NCI-H1694 treated with DMSO at 0.1 percent for 48 hours (cell line): Measurements from ENCODE around the gene RRP1B.
"Not testable (repeated sequence)": the region's sequence is repeated elsewhere in the genome, so short reads cannot be mapped to it uniquely, and the experiment has no call there.

Experiments used
- DNase-seq: peaks from one replicate; lab custom pipeline; 2025; lab: John Stamatoyannopoulos, UW

The RRP1B gene

DNA sequence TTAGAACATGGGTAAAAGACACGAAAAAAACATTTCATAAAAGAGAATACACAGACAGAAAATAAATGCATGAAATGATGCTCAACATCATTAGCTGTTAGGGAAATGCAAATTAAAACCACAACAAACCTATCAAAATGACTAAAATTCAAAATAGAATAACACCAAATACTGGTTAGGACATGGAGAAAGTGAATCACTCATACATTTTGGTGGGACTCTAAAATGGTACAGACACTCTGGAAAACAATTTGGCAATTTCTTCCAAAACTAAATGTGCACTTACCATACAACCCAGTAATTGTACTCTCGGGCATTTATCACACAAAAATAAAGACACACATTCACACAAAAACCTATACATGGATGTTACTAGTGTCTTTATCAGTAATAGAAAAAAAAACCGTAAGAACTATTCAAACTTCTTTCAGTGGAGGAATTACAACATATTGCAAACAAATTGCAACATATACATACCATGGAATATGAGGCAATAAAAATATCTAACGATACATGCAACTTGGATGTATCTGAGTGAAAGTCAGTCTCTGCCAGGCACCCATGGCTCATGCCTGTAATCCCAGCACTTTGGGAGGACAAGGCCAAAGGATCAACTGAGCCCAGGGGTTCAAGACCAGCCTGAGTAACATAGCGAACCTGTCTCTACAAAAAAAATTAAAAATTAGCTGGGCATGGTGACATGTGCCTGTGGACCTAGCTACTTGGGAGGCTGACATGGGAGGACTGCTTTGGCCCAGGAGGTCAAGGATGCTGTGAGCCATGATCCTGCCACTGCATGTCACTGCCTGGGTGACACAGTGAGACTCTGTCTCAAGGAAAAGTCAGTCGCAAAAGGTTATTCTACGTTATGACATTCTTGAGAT lies 19.6 kb upstream of the RRP1B start:
- no peak for DNase-seq

GRCh38 chr21:43640400-43640799 lies 19.0 kb upstream of the RRP1B start:
- no peak for DNase-seq

GRCh38 chr21:43643193-43643592 lies 16.2 kb upstream of the RRP1B start:
- DNase-seq = no peak

DNA sequence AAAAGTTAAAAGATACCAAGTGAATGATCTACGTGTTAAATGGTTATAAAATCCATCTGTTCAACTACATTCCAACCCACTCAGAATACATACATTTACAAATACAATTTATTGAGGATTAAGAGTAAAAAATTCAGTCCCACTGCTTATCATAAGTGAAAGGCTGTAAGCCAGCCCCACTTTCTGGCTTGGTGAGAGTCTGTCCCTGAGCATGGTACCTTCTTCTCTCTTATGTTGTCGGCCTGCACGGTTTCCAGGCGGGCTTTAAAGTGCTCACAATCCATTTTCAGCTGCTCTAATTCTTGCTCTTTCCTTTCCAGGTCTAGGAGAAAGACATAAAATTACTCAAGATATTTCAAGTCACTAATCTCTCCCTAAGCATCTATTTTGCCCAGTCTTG lies 15.3 kb upstream of the RRP1B start:
- DNase-seq = no peak

DNA sequence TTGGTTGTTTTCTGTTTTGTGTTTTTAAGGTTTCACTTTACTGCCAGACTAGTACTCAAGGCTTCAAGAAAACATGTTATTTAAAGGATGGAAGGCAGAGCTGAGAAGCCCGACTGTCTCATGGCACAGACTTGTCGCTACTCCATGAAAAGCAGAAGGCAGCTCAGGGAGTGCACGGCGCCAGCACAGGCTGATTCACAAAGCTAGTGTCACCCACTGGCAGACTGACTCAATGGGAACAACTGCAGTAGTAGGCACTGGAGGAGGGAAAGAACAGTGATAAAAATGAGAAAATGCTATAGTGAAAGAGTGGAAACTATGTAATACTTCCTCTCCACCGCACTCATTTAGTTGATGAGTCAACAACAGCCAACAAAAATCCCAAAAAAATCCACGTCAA lies 14.8 kb upstream of the RRP1B start:
- DNase-seq = peak; percentile 6

DNA sequence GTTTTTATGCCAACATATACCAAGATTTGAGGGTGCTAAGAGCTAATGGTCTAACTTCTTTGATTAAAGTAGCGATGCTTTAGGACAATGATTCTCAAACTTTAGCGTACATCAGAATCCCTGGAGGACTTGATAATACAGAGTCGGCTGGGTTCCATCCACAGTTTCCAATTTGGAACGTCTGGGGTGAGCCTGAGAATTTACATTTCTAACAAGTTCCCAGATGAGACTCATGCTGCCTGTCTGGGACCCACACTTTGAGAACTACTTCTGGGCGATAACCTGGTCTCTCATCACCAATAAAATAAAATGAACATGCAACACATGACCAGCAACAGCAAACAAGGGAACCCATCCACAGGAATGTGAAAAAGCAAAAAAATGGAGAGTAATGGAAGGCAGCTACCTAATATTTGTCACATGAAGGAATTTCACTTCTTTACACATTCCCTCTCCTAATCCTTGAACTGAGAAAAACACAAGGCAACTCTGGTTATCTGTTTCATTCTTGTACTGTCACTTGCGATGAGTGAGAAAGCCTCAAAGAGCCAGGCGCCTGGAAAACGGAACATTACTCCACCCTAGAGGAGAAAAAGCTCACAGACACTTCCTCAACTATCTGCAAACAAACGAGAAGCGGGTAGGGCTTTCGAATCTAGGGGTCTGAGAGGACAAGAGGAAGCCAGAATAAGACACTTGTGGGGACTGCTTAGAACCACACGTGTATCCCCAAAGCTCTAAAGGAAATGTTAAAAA lies 14.0 kb upstream of the RRP1B start:
- peak; percentile 67 for DNase-seq

GRCh38 chr21:43645976-43646375 lies 13.4 kb upstream of the RRP1B start:
- no peak for DNase-seq

DNA sequence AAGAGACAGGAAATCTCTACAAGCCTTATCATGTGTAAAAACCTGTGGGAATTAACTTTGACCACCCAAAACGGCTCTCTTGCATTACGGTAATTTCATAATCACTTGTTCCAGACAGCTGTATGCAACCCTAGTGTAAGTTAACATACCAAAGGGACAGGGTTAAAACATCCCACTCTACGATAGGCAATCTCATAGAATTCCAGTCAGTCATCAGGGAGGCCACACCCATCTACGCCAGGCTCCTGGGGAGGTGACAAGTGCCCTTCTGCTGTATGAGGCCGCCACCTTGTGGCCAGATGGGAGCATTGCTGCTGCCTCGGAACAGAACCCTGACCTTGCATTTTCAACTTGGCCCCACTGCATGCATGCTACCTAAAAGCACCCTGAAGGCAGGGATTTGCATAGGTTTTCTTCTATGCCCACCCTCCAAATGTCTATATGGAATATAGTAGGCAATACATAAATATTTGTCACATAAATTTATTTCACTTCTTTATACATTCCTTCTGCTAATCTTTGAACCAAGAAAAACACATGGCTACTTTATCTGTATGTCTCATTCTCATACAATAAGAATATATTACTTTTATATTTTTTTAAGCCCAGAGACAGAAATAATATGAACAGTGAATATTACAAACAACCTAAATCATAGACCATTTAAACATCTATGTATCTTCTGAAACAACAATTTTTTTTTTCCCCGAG lies 12.7 kb upstream of the RRP1B start:
- peak; percentile 94 for DNase-seq

- DNase-seq = no peak
Observed at GRCh38 chr21:43648171-43648570, 11.2 kb upstream of the RRP1B start.

- DNase-seq = not testable (repeated sequence)
Observed at GRCh38 chr21:43651926-43652325, 7.4 kb upstream of the RRP1B start.

GRCh38 chr21:43652616-43653015 lies 6.7 kb upstream of the RRP1B start:
- DNase-seq = no peak

DNA sequence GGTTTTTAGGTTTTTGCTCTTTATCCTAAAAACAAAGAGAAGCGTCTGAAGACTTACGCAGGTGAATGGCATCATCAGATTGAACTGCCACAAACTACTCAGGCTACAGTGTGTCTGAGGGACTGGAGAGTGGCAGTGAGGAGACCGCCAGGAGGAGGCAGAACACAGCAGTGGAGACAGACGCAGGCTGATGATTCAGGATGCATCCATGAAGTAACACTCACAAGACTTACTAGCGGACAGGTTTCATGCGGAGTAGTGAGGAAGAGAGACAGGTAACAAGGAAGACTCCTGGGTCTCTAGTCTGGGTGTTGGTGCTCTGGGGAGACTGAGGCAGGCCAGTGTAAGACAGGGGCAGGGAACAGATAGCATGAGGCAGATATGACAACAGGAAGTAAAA lies 5.7 kb upstream of the RRP1B start:
- DNase-seq = no peak

DNA sequence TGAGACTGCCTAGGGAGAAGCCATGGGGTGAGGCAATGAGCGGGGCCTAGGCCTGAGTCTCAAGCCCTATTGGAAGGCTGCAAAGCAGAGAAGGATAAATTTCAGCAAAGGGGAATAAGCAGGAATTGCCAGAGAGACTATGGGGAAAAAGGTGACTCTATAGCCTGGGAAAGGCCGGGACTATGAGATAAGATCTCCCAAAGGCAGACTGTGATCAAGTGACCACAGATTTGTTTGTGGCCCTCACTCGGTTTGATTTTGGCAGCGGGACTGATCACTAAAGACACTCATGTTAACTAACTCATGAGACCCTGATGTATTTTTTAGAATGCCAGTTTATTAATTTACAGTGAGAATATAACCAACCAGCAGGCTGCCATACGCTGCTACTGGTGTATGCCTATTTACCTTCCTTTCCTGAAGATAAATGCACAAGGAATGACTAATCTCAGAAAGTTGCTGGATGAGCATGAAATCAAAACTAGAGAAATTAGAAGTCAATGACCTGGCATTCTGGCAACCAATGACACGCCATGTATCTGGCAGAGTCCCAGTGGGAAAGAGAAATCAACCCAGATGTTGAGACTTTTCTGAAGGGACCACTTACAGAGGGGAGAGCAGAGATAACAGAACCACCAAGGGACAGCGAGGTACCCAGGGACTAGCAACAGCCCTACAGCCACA lies 4.4 kb upstream of the RRP1B start:
- DNase-seq = no peak

GRCh38 chr21:43657355-43658087 lies 1.8 kb upstream of the RRP1B start:
- no peak for DNase-seq

DNA sequence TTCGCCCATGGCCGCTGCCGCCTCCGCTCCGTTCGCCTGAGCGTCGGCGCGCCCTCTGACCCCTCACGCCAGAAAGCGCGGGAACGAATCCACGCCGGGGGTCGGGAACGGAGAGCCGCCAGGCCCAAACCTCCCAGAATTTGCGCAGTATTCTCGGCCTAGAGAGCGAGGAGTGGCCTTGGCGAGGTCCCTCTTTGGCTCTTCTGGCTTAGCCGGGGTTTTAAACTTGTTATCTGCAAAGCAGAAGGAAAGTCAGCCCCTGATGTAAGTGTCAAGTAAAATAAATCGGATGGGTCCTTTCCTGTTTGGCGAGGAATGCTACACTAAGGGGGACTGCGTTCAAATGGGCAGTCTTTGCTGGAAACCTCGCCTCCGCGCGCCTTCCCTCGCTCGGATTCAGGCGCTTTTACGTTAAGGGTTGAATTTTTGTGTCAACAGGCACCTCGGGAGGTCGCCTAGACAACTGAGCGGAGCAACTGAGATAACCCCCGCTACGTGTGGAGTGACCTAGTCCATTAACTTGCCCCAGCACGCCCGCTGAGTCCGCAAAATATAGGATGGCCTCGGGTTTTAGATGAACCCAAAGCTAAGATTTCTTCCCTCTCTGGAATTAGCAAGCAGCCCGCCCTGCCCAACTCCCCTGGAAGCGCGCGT lies 1.1 kb upstream of the RRP1B start:
- no peak for DNase-seq

DNA sequence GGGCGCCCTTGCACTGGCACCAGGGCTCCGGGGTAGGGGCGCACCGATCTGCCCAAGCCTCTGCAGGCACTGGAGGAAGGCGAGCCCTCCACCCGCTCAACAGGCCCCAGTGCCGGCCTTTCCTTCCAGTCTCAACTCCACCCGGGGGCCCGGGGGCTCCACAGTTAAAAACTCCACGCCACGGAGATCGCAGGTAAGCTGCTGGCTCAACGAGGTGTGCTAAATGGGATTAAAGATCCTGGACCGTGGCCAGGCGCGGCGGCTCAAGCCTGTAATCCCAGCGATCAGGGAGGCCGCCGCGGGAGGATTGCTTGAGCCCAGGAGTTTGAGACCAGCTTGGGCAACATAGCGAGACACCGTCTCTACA lies 608 bp upstream of the RRP1B start:
- DNase-seq = no peak

DNA sequence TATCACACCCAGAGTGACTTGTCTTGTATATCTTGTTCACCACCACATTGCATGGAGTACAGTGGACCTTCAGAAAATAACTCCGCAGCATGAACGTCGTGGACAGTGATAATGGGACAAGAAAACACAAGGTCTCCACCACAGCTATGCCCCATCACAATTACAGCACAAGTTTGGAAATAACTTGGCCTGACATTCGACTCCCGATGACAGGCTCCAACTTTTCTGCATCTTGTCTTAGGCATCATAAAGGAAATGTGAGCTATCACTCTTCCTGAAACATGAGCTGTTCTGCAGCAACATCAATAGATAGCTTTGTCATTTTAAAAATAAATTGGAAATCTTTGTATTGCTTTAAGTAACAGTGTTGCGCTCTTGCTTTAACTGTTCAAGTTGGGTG lies 2.9 kb downstream of the RRP1B start:
- DNase-seq = no peak

DNA sequence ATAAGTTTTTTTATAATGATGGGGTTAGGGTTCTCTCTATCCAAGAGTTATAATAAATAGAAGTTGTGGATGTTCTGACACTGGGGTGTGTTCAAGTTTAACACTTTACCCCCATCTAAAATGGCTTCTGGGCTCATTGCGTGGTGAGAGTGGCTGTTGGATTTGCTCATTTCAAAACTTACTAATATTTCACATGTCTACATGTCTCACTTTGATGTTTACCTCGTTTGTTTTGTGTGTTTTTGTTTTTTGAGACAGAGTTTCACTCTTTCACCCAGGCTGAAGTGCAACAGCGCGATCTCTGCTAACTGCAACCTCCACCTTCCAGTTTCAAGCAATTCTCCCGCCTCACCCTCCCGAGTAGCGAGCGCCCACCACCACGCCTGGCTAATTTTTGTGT lies 3.7 kb downstream of the RRP1B start:
- no peak for DNase-seq

DNA sequence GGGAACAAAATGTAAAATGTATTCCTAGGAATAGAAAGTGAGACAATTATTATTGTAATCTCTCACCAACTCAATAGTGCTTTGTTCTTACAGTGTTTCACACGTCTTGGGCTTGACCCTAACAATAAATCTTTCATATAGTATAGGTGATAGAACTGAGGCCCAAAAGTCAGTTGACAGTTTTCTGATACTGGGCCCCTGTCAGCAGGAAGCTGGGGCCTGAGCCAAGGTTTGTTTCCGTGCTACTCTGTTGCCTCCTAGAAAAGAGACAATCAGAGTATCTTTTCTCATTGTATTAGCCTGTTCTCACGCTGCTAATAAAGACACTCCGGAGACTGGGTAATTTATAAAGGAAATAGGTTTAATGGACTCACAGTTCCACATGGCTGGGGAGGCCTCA lies 5.0 kb downstream of the RRP1B start:
- DNase-seq = no peak

DNA sequence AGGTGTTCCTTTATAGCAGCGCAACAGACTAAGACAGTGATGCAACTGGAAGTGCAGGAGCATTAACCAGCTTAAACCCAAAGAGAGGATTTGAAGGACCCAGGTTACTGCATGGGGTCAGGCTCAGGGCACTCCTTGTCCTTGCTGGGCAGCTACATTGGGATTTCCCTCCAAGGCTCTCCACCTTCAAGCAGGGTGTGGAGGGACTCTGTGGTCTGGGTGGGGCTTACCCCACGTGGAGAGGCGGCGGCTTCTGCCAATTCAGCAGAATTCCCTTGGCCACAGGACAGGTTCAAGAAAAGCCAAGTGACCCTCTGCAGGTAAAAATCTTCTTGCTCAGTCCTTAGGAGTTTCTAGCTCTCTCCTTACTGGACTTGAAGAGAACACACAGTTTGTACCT lies 6.5 kb downstream of the RRP1B start:
- DNase-seq = no peak
